HPDE6-E6E7 (cell line): ENCODE measurements around the gene SPG21.

Experiments used
- DNase-seq: peaks from one replicate; pipeline ENCODE4 v3.0.0; 2011; ENCODE audit warnings: missing footprints; ENCODE audit errors: extremely low spot score

SPG21 gene

GRCh38 chr15:64942356-64942755 lies 47.4 kb downstream of the SPG21 start:
- no peak for DNase-seq

GRCh38 chr15:64938192-64938591 lies 51.5 kb downstream of the SPG21 start:
- DNase-seq = no peak

GRCh38 chr15:64934023-64934422 lies 55.7 kb downstream of the SPG21 start:
- no peak for DNase-seq

GRCh38 chr15:64931381-64931780 lies 58.3 kb downstream of the SPG21 start:
- no peak for DNase-seq

GRCh38 chr15:64930778-64931371 lies 58.8 kb downstream of the SPG21 start:
- DNase-seq = no peak

- DNase-seq = no peak
Measured at GRCh38 chr15:64930019-64930652, 59.6 kb downstream of the SPG21 start.

GRCh38 chr15:64928626-64929220 lies 61.0 kb downstream of the SPG21 start:
- no peak for DNase-seq

GRCh38 chr15:64926661-64927060 lies 63.1 kb downstream of the SPG21 start:
- DNase-seq = no peak

- no peak for DNase-seq
Measured at GRCh38 chr15:64925335-64926330, 64.1 kb downstream of the SPG21 start.

GRCh38 chr15:64923546-64923945 lies 66.2 kb downstream of the SPG21 start:
- DNase-seq = no peak

- no peak for DNase-seq
Measured at GRCh38 chr15:64921711-64922110, 68.0 kb downstream of the SPG21 start.

- DNase-seq = no peak
Measured at GRCh38 chr15:64919721-64920120, 70.0 kb downstream of the SPG21 start.

GRCh38 chr15:64917211-64917610 lies 72.5 kb downstream of the SPG21 start:
- DNase-seq = no peak

- no peak for DNase-seq
Measured at GRCh38 chr15:64916365-64916764, 73.3 kb downstream of the SPG21 start.

GRCh38 chr15:64915518-64916227 lies 74.0 kb downstream of the SPG21 start:
- no peak for DNase-seq
